Uterine smooth muscle cell (primary cell): ENCODE data around the gene STK31. TPM values are rescaled to one million over a fixed set of nuclear protein-coding genes. Genes with fewer than 3 reads are reported as not detected.

Experiments
- total RNA-seq: library from RNA; depleted of rRNA; stranded (reverse); fragments of >200 nt; gene quantifications from 2 replicates; pipeline ENCODE4 v1.2.3, GENCODE V29; 2014

The STK31 gene
- total RNA-seq: not detected in 2 replicates

GRCh38 chr7:23710000-23710399 is at the start of gene STK31:
TSS of gene STK31 (plus strand) at chr7:23710219. CDS start at chr7:23710286, 67 bp downstream.

GRCh38 chr7:23679898-23680413 is 30.1 kb upstream of the STK31 start, which contains the start of gene FAM221A:
TSS of gene FAM221A (plus strand) at chr7:23680199. CDS start at chr7:23680219, 20 bp downstream.

Other genes starting within 250 kb of the STK31 start
- gene IGF2BP3, start 239.7 kb upstream of the STK31 start, total RNA-seq: 3.1 and 3.5 TPM in 2 replicates
- 31.1 and 31.6 TPM in 2 replicates for gene TRA2A, start 178.2 kb upstream of the STK31 start, total RNA-seq
- 5.8 and 7.4 TPM in 2 replicates for gene CCDC126, start 112.8 kb upstream of the STK31 start, total RNA-seq
- 2.0 and 2.4 TPM in 2 replicates for gene FAM221A, start 30.0 kb upstream of the STK31 start, total RNA-seq